ENCODE results near the gene L1TD1.

L1TD1 gene

GRCh38 chr1:62227496-62227895, 32.8 kb downstream of the L1TD1 start:
- DNase-seq: peak in 1 of 2 donors; percentile 39
- H3K4me1 ChIP-seq: no peaks in the 10 kb centered on the region
- no peaks in the 10 kb centered on the region for H3K9me3 ChIP-seq
- peaks cover 0 to 2% of the 10 kb centered on the region in 2 donors for H3K27me3 ChIP-seq
- no peaks in the 10 kb centered on the region for H3K36me3 ChIP-seq
- no peak overlapping the region for H3K4me3 ChIP-seq
- H3K27ac ChIP-seq: no peak overlapping the region
- intact Hi-C loops (cut with DNase I; ENCODE audit: low total_unique reads): no loop called here
- TF ChIP-seq CTCF (IDR thresholded peaks at IDR 0.05): no peak

GRCh38 chr1:62228136-62228882, 33.7 kb downstream of the L1TD1 start:
- no peak overlapping the region for H3K4me3 ChIP-seq
- H3K27me3 ChIP-seq: peaks cover 0 to 2% of the 10 kb centered on the region in 2 donors
- no peak overlapping the region for H3K27ac ChIP-seq
- H3K36me3 ChIP-seq: no peaks in the 10 kb centered on the region
- intact Hi-C loops (cut with DNase I; ENCODE audit: low total_unique reads): no loop called here
- no peak for TF ChIP-seq CTCF (IDR thresholded peaks at IDR 0.05)
- H3K9me3 ChIP-seq: no peaks in the 10 kb centered on the region
- no peaks in the 10 kb centered on the region for H3K4me1 ChIP-seq
- DNase-seq: peak in 1 of 2 donors; percentile 15

GRCh38 chr1:62228883-62229187, 34.2 kb downstream of the L1TD1 start:
- no peak overlapping the region for H3K27ac ChIP-seq
- intact Hi-C loops (cut with DNase I; ENCODE audit: low total_unique reads): no loop called here

GRCh38 chr1:62229468-62229867, 34.8 kb downstream of the L1TD1 start:
- Histone ChIP-seq H3K4me3 (no peak overlapping the region), H3K27me3 (peaks cover 0 to 2% of the 10 kb centered on the region in 2 donors), H3K27ac (no peak overlapping the region), H3K36me3 (no peaks in the 10 kb centered on the region), H3K4me1 (no peaks in the 10 kb centered on the region), H3K9me3 (no peaks in the 10 kb centered on the region)
- intact Hi-C loops (cut with DNase I; ENCODE audit: low total_unique reads): no loop called here
- peak in 1 of 2 donors; percentile 11 for DNase-seq
- no peak for TF ChIP-seq CTCF (IDR thresholded peaks at IDR 0.05)

More at GRCh38 chr1:62228883-62229187, 34.2 kb downstream of the L1TD1 start:
- no peaks in the 10 kb centered on the region for H3K9me3 ChIP-seq
- H3K27me3 ChIP-seq: peaks cover 0 to 2% of the 10 kb centered on the region in 2 donors
- no peak for TF ChIP-seq CTCF (IDR thresholded peaks at IDR 0.05)
- no peaks in the 10 kb centered on the region for H3K4me1 ChIP-seq
- no peak overlapping the region for H3K4me3 ChIP-seq
- peak in 1 of 2 donors; percentile 38 for DNase-seq
- no peaks in the 10 kb centered on the region for H3K36me3 ChIP-seq

- H3K36me3 ChIP-seq: no peaks in the 10 kb centered on the region
- H3K9me3 ChIP-seq: no peaks in the 10 kb centered on the region
- intact Hi-C loops (cut with DNase I; ENCODE audit: low total_unique reads): no loop called here
- peak in 1 of 2 donors; percentile 44 for DNase-seq
- peaks cover 0 to 2% of the 10 kb centered on the region in 2 donors for H3K27me3 ChIP-seq
- H3K27ac ChIP-seq: no peak overlapping the region
- no peak overlapping the region for H3K4me3 ChIP-seq
- no peaks in the 10 kb centered on the region for H3K4me1 ChIP-seq
- no peak for TF ChIP-seq CTCF (IDR thresholded peaks at IDR 0.05)
Observed at GRCh38 chr1:62229932-62230331, 35.3 kb downstream of the L1TD1 start.

All from tibial artery (tissue), 4 donors.